Midbrain (tissue), 1 donor: ENCODE results near the gene FAM228A.
"Not testable (repeated sequence)": the region's sequence is repeated elsewhere in the genome, so short reads cannot be mapped to it uniquely, and the experiment has no call there.

Source experiments
- DNase-seq: peaks from one replicate; lab custom pipeline; 2025; lab: John Stamatoyannopoulos, UW

FAM228A gene

DNA sequence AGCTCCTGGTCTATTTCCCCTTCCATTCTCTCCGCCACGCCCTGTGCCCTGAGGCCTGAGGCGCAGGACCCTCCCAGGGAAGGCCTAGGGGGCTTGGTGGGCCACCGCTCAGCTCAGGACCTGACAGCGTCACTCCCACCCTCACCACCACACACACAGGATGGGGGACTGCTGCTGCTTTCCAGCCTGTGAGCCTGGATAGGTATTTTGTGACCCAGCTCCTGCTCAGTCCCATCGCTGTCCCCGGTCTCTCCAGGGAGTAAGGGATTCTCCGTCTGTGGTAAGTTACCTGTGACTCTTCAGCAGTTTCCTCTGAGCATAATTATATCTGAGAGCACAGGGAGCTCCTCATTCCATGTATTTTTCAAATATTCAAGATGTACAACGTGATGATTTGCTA lies 16.3 kb downstream of the FAM228A start:
- DNase-seq = no peak

DNA sequence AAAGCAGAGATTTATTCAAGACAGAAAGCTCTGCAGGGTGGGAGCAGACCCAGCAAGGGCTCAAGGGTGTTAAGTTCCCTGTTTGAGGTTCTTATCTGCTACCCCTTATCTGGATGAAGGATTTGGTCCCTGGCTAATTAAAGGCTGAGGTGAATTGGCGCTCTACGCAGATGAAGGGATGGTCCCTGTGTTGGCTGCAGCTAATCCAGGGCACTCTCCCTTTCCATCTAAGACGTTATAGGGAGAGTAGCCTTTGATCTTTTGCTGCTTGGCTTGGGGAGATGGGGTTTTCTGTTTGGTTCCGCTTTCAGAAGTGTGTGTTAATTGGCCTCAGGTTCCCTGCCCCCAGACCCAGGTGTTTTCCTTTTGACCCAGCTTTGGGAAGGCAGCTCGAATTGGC lies 17.0 kb downstream of the FAM228A start:
- DNase-seq = no peak

DNA sequence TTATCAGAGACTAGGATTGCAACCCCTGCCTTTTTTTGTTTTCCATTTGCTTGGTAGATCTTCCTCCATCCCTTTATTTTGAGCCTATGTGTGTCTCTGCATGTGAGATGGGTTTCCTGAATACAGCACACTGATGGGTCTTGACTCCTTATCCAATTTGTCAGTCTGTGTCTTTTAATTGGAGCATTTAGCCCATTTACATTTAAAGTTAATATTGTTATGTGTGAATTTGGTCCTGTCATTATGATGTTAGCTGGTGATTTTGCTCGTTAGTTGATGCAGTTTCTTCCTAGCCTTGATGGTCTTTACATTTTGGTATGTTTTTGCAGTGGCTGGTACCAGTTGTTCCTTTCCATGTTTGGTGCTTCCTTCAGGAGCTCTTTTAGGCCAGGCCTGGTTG lies 22.4 kb downstream of the FAM228A start:
- DNase-seq = not testable (repeated sequence)

DNA sequence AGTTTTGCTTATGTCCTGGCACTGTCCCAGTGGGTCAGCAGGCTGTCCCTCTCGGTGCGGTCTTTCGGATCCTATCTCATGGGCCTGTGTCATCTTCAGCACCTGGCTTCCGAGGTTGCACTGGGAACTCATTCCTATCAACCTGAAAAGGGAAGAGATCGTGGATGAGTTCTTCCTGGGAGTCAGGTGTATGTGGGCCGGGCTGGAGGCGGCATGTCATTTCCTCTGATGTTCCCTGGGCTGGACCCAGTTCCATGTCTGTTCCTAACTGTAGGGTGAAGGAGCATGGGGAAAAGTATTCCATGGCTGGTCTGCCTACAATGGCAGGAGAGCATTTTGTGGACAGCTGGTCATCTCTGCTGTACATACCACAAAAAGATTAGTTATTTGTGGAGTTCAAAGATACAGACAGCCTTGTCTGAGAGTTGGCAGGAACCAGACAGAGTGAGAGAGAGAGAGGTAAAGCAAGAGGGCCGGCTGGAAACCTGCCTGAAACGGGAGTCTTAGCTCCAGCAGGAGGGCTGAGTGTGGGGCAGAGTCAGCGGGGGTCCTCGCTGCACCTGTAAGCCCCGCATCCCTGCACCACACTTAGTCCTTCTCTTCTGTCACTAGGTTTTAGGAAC lies 25.2 kb downstream of the FAM228A start:
- no peak for DNase-seq

DNA sequence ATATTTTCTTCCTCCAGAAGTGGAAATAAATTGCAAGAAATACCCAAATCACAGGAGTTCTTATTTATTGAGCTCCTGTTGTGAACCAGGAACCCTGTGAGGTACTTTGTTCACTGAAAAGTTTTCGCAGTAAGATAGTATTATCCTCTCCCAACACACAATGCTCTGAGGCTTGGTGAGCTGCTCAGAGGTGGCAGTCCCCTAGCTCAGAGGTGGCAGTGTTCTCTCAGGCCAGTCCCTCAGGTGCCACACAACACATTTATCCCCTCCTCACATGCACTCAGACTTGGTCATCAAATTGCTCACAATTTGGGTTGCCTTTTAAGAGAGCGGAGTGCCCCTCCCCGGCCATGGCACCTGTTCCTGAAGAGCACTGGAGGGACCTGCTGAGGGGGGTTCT lies 25.9 kb downstream of the FAM228A start:
- DNase-seq = no peak

DNA sequence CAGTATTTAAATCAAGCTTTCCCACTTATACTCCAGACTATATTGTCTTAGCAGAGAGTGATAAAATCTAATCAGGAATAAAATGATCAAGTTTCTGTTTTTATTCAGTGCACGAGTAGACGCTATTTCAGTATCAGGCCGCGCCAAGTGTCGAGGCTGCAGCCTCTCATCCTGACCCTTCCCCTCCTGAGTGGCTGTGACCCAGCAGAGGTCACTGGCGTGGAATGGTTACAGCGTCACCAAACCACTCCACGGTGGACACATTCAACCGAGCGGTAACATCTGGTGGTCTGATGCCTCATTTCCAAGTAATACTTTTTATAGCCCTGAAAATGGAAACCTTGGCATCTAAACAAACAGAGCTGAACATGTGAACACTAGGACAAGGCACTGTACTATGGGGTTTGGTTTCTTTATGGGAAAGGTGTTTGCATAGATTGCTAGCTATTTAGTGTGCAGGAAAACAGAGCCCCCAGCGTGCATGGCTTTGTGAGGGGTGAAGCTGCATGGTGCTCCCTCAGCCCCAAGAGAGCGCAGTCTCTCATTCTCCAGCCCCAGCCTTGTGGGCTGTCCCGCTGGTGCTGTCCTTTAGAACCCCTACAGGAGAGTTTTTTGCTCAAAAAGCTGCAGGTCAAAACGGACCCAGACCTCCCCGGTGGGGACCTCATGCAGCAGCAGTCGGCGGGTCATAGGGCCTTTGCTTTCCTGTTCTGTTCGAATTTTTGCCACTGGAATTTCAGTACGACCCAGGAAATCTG lies 28.4 kb downstream of the FAM228A start:
- DNase-seq = no peak

DNA sequence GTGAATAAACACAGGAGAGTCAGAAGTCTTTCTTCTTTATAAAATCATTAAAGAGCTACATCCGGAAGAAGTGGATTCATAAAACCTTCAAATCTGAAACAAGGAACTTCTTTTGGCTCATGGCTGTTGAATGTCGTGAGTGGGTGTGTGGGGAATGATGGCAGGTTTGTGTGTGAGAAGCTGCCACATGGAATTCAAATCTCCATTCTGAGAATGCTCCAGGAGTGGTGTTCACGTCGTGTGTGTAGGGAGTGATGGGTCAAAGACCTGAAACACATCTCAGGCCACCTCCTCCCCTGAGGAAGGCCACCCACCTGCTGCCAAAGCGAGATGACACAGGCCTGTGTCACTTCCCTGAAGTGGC lies 28.9 kb downstream of the FAM228A start:
- no peak for DNase-seq

DNA sequence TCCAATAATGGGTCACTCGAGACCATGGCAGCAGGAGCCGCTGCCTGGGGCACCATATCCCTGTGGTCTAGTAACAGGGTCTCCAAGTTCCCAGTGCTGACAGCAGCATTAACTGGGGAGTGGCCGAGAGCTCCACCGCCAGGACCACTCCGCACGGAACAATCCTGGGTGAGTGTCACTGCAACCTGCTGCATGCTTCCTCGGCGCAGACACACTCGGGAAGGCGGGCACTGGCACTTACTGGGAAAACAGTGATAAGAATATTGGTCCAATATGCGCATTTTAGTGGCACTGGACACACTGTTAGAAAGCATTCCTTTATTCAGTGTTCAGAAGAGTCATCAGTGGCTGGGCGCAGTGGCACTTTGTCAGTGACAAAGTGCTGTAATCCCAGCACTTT lies 29.7 kb downstream of the FAM228A start:
- no peak for DNase-seq

DNA sequence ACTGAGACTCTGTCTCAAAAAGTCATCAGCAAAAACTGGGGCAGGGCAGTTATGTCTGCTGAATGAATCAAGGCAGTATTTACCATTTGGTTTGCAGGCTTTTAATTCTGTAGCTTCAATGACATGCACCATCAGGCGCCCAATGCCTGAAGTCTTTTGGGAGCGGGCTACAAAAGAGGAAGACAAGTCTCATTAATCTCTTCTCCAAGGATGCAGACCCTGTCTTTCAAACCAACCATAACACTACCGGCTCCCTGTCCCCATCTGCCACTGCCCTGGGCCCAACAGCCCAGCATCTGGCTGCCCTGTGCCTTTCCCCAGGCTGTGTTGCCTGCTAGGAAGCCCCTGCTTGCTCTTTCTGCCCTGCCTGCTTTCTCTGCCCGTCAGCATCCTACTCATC lies 30.3 kb downstream of the FAM228A start:
- no peak for DNase-seq

DNA sequence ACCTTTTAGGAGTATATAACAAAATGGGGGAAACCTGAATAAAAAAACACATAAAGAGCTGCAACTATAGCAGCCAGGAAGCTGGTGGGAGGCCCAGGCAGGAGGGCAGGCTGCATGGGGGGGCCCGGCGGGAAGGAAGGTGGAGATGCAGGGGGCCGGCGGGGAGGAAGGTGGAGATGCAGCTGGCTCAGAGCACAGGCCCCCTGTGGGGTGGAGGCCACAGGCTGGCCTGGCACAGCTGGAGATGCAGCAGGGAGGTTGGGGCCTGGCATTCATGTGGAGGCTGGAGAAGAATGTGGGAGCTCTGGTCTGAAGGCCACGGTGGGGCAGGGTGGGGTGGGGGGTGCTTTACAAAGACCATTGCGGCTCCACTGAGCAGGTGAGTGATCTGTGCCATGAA lies 31.4 kb downstream of the FAM228A start:
- DNase-seq = no peak

DNA sequence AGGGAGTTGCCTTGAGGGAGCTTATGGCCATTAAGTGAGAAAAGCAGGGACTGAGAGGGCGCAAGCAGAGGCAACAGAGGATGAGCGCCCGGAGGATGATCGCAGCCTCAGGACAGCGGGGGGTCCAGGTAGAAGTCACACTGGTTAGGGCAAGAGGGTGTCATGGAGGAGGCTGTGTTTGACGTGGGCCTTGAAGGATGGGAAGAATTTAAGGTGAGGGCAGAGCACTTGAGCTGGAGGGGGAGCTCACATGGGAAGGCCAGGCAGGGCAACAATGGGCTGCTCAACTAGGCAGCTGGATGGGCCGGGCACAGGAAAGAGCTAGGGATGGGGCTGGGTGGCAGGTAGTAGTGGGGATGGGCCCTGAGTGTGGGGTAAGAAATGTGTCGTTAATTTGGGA lies 31.9 kb downstream of the FAM228A start:
- no peak for DNase-seq

DNA sequence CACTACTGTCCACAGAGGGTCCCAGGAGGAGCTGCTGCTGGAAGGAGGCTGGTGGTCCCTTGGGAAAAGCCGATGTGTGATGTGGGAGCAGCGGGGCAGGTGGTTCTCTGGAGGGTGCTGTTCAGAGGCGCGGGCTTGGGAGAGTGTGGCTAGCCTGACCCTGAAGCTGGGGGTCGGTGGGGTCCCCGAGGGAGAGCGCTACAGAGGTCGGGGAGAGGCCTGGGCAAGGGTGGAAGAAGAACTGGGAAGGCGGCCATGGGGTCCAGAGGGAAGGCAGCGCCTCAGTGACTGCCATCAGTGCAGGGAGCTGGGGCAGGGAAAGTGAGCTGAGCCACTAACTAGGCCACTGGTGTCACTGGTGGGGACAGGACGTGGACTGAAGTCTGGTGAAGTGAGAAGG lies 32.5 kb downstream of the FAM228A start:
- DNase-seq = no peak

DNA sequence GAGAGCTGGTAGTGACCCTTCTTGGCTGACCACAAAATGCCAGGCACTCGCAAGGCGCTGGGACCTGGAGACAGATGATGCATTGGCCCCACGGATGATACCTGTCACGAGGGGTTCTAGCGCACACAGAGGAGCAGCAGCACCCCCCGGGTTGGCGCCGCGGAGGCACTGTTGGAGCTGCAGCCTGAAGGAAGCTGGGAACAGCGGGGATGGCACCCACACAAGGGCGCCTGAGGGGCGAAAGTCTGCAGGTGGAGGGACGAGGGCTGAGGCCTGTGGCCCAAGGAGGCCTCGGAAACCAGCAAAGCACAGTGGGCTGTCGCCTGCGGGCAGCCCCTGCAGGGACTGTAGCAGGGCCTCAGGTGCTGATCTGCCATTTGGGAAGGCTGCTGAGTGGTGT lies 33.6 kb downstream of the FAM228A start:
- no peak for DNase-seq

DNA sequence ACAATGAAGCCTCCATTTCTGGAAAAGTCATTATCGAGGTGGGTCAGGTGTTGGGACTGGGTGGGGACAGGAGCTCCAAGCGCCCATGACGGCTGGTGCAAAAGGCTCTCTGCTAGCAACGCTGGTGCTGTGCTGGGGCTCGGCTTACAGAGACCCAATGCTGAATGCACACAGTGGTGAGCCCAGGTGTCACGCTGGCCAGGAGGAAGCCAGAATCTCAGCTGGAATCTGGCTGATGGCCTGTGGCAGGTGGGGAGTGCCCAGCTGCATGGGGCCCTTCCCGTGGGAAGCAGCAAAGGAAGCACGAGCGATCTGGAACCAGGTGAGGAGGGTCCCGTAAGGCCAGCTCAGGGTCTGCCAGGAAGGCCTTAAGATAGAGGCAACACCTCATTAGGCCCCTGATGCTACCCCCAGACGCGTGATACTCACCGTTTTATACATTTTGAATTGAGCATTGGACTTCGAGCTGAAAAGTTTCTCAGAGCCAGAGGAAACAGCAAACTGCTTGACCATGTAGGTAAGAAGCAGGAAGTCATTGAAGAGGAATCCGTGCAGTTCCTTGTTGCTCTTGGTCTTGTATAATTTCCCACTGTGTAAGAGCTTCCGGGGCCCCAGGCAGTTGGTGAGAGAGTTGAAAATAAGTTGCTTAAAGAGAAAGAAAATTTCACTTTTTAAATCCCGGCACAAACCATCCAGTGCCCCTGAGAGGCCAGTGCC lies 34.7 kb downstream of the FAM228A start:
- no peak for DNase-seq

DNA sequence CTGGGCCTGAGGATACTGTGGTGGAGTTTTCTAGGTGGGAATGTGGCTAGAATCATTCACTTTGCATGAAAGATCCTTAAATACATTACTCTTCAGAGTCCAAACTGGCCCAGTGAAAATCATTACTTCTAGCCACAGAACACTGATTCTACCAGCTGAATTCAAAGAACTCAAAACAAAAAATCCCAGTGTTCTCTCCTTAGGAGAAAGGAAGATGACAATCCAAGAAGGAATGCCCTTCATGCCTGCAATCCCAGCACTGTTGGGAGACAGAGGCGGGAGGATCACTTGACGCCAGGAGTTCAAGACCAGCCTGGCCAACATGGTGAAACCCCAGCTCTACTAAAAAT lies 35.2 kb downstream of the FAM228A start:
- DNase-seq = no peak

DNA sequence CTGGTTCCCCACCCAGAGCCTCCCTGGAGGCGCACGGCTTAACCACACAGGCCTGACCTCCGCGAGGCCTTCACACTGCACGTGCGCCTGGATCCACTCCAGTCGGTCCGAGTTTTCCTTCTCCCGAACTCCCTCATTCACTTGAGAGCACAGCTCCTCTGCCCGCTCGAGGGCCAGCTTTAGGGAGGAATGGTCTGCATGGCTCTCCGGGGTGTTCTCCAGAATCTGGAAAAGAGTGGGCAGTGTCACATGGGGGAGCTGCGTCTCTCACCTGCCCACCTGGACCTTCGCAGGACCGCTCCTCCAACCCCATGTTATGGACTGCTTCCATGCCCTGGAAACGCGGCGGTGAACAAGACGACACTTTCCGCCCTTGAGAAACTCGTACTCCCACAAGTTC lies 35.9 kb downstream of the FAM228A start:
- no peak for DNase-seq

DNA sequence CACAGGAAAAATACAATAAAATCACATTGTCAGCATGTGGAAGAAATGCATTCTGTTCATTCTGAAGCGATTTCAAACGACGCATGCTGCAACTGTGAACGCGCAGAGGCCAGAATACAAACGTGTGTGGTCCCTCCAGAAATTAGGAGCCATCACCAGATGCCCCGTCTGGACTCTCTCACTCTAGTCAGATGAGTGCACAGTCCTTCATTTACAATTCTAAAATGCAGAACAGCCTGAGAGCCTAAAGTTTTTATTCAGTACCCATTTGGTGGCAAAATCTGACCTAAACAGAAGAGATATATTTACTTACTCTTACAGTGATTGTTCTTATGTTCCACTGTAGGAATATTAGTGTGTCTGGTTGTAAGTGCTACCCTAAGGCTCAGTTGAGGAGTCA lies 36.6 kb downstream of the FAM228A start:
- no peak for DNase-seq

DNA sequence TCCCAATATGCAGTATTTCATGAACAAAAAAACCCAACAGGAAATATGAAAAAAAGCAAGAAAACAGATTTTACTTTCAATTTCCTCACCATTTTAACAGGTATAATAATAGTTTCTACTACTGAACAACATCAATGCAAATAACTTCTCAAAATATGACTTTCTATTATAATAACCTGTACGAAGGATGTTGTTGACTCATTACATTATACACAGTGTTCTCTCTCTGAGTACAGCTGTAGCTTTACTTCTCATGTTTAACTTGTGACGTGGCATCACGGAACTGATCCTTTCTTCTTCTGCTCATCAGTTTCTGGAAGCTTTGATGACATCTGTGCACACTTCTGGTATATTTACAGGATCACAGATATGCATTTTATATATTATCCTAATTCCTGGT lies 40.0 kb downstream of the FAM228A start:
- no peak for DNase-seq

DNA sequence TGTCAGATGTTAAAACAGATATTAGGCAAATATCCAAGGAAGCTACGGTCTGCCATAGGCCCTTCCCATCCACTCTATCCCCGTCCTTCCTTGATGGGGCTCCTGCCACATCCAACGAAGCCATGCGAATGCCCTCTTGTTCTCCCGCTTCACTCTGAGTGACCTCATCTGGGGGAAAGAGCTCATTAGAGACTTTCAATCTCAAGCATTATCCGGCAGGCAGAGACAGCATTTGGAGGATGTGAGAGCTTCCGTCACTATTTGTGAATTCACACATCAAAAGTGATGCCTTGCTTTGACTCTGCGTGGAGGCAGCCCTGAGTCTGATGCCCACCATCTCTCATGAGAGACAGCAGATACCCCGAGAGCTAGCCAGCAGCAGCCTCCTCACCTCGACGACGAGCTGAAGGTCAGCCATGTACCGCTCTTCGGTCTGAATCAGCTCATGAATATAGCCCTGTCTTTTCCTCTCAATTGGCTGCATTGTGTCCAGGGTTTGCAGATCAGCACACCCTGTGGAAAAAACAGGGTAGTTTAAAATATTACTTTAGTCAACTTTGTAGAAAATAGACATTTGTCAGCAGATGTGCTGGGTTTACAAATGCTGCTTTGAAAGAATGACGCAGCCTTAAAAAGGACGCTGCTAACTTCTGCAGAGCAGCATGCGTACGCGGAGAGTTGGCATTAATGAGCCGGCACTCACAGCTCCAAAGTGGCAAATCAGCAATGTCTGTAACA lies 45.9 kb downstream of the FAM228A start:
- no peak for DNase-seq

DNA sequence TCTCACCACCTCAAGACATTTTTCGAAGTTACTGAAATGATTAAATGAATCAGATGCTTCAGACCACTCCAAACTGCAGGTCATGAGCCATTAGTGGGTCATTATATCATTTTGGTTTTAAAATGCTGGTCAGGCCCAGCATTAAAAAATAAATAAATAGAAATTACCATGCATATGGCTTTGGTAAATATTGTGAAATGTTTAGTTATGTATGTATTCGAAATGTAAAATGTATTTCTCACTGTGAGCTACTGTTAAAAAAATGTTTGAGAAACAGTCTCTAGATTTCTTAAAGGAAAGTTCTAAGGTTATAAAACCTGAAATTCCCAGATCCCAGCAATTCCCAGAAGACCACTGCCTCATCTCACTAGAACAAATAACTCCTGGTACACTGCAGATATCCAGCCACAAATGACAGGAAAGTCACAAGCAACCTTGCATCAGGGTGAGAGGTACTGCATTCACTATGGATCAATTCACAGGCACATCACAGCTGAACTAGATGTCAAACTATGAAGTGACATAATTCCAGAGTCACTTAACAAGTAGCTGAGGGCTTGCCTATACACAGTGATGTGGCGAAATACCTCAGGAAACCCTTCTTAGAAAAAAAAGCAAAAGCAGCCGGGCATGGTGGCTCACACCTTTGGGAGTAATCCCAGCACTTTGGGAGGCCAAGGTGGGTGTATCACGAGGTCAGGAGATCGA lies 46.6 kb downstream of the FAM228A start:
- DNase-seq = no peak

DNA sequence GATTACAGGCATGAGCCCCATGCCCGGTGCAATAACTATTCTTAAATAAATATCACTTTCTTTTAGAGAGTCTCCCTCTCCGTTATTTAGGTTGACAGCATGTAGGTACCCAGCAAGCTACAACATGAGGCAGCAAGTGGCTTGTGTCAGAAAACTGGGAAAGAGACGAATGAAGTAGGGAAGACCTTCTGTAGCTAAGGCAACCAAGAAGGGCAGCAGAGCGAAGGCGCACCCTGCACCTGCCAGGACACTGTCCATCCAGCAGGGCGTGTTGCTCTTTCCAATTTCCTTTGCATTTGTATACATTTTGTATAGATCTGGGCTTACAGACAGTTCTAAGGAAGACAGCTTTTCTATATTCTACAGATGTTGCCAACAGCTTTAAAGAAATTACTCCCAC lies 48.1 kb downstream of the FAM228A start:
- DNase-seq = no peak
